Cardiac septum (tissue), 1 donor: ENCODE results near the gene PHF3. TPM values are rescaled to one million over a fixed set of nuclear protein-coding genes. Genes with fewer than 3 reads are reported as not detected.
"Not testable (repeated sequence)": the region's sequence is repeated elsewhere in the genome, so short reads cannot be mapped to it uniquely, and the experiment has no call there.

Source experiments
- DNase-seq: peaks from one replicate; pipeline ENCODE4 v3.0.0-alpha.2; 2020; ENCODE audit warnings: low spot score
- intact Hi-C: fragments of 100-400 bp; cut with DNase I; formaldehyde crosslinking; loops from one replicate; pipeline ENCODE4 v1.14.0; 2022
- total RNA-seq: library from RNA; stranded (reverse); fragmentation: NEBNext Ultra II Directional; extraction: Animal tissue kit (Norgen Biotek cat#: 25700); gene quantifications from one replicate; pipeline ENCODE4 v1.2.1, GENCODE V29; 2021
- donor health status: DM: no; HTN: no; CAD: no.

The PHF3 gene
- total RNA-seq, 1 donor from 2014 or later, result 38.8 TPM

GRCh38 chr6:63744810-63745209, 109.2 kb downstream of the PHF3 start:
- no peak for DNase-seq
- intact Hi-C loops, result no loop called here

DNA sequence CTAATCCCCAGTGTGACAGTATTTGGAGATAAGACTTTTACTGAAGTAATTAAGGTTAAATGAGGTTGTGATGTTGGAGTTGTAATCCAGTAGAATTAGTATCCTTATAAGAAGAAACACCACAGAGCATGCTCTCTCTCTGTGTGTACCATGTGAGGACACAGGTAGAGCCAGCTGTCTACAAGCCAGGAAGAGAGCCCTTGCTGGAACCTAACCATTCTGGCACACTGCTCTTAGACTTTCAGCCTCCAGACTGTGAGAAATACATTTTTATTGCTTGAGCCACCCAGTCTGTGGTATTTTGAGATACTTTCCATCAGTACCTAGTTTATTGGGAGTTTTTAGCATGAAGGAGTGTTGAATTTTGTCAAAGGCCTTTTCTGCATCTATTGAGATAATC, 110.2 kb downstream of the PHF3 start:
- intact Hi-C loops, result no loop called here
- no peak for DNase-seq

- DNase-seq, result no peak
- intact Hi-C loops, result no loop called here
Observed at GRCh38 chr6:63750400-63750799, 114.8 kb downstream of the PHF3 start.

DNA sequence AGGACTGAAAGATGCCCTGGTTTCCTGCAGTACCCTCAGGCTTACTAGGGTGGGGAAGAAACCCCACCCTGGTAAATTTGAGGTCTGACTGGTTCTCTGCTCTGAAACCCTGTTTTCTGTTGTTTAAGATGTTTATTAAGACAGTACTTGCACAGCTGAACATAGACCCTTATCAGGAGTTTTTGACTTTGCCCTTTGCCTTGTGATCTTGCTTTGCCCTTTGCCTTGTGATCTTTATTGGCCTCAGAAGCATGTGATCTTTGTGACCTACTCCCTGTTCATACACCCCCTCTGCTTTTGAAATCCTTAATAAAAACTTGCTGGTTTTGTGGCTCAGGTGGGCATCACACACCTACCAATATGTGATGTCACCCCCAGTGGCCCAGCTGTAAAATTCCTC, 121.7 kb downstream of the PHF3 start:
- DNase-seq, intact Hi-C loops: not testable (repeated sequence)

GRCh38 chr6:63757826-63758225, 122.2 kb downstream of the PHF3 start:
- intact Hi-C loops, result no loop called here
- DNase-seq, result no peak

DNA sequence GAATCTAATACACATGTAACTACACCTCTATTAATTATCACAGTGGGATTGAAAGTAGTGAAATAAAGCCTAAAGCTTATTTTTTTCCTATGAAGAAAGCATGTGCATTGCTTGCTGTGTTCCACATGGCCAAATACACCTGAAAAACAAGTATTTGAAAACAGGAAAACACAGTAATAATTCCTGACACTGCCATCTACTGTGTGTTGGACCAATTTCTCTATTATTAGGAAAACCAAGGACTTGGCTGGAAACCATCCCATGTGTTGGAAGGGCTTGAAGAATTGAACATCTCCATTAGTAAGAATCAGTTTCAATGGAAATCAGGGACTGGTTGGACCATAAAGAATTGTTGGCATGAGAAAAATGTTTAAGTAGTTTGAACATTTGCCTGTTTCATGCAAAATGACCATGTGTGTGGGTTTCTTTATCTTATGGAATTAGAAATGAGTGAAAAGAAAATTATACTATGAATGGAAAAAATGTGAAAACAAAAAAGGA, 124.1 kb downstream of the PHF3 start:
- intact Hi-C loops, result loop anchor here (5.0 kb wide), 1 partner anchor 407 kb away; no protein-coding TSS in a partner anchor
- DNase-seq, result no peak

GRCh38 chr6:63760199-63760598, 124.6 kb downstream of the PHF3 start:
- DNase-seq, result no peak
- intact Hi-C loops, result loop anchor here (5.0 kb wide), 1 partner anchor 408 kb away; no protein-coding TSS in a partner anchor

DNA sequence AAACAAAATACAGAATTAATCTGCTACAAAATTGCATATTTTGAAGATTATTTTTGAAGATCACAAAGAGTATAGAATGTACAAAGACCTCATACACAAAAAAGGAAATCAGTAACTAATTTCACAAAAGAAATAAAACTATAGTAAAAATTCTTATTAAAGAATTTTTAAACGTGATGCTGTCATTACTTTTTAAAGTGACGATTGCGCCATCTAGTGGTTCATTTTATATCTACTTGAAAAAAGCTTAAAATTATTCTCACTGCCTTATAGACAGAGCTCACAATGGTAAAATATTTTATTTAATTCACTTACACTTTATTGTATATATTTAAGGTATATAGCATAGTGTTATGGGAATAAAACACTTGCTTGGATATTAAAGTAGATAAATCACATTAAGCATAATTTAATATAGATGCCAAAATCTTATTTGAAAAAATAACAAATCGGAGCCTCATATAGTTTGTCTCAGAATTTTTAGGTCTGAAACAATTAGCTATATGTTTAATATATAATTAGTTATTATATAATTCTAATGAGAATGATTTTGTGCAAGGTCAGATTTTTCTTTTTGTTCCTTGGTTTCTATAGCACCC, 128.8 kb downstream of the PHF3 start:
- intact Hi-C loops, result loop anchor here (5.0 kb wide), 1 partner anchor 412 kb away; no protein-coding TSS in a partner anchor

More for the DNA sequence above, 128.8 kb downstream of the PHF3 start:
- DNase-seq, result no peak

Other genes starting within 250 kb of the PHF3 start
- 42.6 TPM for gene PTP4A1, start 63.3 kb upstream of the PHF3 start, total RNA-seq